ENCODE results near the gene CFHR1. TPM values are rescaled to one million over a fixed set of nuclear protein-coding genes. Genes with fewer than 3 reads are reported as not detected.

Gene CFHR1
- total RNA-seq, 1 experiment from 2014 or later, result 0.34 TPM

DNA sequence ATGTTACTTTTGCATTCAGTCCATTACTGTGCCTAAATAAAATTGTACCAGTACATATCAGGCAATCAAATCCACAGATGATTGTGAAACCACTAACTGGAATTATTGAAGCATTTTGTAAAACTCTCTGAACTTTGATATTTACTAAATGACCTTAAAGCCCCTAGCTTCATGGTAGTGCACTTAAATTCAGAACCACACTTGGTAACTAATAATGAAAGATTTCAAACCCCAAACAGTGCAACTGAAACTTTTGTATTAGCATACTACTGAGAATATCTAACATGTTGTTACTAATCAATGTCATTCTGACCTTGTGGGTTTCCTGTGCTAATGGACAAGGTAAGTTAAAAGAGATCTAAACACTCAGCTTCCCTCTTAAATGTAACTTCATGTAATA, 44.9 kb upstream of the CFHR1 start, which contains the start of gene CFHR3:
CFHR3 (plus strand) TSS at position 238 of the 400 bp plus-strand sequence; CDS start at position 285, 47 bp downstream.
- Histone ChIP-seq H3K27ac (ENCODE audit: low read depth, low read length) (no peak within 1 kb of the TSS), H3K79me2 (ENCODE audit: insufficient read depth, low read length) (no peaks in the 10 kb centered on the region), H3K4me2 (ENCODE audit: low read length) (no peak within 1 kb of the TSS), H3K27me3 (ENCODE audit: insufficient read depth, low read length) (no peaks in the 10 kb centered on the region), H4K20me1 (ENCODE audit: insufficient read depth) (no peaks in the 10 kb centered on the region), H3K4me3 (replicated peaks in 1 of 2; ENCODE audit: low read depth in 1 of 2, low read length in 2 of 2) (no peak within 1 kb of the TSS), H3K9me2 (ENCODE audit: insufficient read depth) (no peaks in the 10 kb centered on the region), H2AFZ (ENCODE audit: low read depth, low read length, poor library complexity, severe bottlenecking) (no peak within 1 kb of the TSS), H3K36me3 (ENCODE audit: control insufficient read depth in 1 of 2, insufficient read depth in 2 of 2, low read length in 2 of 2) (no peaks in the 10 kb centered on the region), H3K4me1 (ENCODE audit: control insufficient read depth in 1 of 2, insufficient read depth in 2 of 2, low read length in 2 of 2) (no peaks in the 10 kb centered on the region), H3K9me3 (ENCODE audit: control insufficient read depth in 1 of 2, insufficient read depth in 1 of 2, low read depth in 1 of 2, low read length in 2 of 2) (no peaks in the 10 kb centered on the region), H3K9ac (ENCODE audit: low read length) (no peak within 1 kb of the TSS)
- no TSS peak for BruUV-seq (replicated peaks)
- intact Hi-C loops (cut with micrococcal nuclease), result no loop called here
- ChIA-PET POLR2A (no interaction called here), CTCF (no interaction called here), RAD21 (ENCODE audit: low non-redundant PET in 1 of 2, low total read pairs in 2 of 2, uncharacterized antibody in 2 of 2, unreplicated experiment in 2 of 2) (no interaction called here)
- TF ChIP-seq, protein P1, sequence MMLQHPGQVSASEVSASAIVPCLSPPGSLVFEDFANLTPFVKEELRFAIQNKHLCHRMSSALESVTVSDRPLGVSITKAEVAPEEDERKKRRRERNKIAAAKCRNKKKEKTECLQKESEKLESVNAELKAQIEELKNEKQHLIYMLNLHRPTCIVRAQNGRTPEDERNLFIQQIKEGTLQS (IDR thresholded peaks at IDR 0.05), result no peak
- TF ChIP-seq, protein P2, sequence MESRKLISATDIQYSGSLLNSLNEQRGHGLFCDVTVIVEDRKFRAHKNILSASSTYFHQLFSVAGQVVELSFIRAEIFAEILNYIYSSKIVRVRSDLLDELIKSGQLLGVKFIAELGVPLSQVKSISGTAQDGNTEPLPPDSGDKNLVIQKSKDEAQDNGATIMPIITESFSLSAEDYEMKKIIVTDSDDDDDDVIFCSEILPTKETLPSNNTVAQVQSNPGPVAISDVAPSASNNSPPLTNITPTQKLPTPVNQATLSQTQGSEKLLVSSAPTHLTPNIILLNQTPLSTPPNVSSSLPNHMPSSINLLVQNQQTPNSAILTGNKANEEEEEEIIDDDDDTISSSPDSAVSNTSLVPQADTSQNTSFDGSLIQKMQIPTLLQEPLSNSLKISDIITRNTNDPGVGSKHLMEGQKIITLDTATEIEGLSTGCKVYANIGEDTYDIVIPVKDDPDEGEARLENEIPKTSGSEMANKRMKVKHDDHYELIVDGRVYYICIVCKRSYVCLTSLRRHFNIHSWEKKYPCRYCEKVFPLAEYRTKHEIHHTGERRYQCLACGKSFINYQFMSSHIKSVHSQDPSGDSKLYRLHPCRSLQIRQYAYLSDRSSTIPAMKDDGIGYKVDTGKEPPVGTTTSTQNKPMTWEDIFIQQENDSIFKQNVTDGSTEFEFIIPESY (IDR thresholded peaks at IDR 0.05; ENCODE audit: extremely low read depth, insufficient replicate concordance, low read length), result no peak
- TF ChIP-seq CEBPB (IDR thresholded peaks at IDR 0.05; ENCODE audit: low read depth) (no peak), POLR2AphosphoS5 (IDR thresholded peaks at IDR 0.05; ENCODE audit: low read depth, low read length) (no peak), POLR2A (IDR thresholded peaks at IDR 0.05; ENCODE audit: borderline replicate concordance, extremely low read depth, insufficient read depth, insufficient read length) (no peak), SP1 (IDR thresholded peaks at IDR 0.05; ENCODE audit: low read depth) (no peak), SRF (IDR thresholded peaks at IDR 0.05; ENCODE audit: low read depth) (no peak), JUND (IDR thresholded peaks at IDR 0.05) (no peak), EGR1 (IDR thresholded peaks at IDR 0.05; ENCODE audit: low read depth) (no peak), ZNF274 (IDR thresholded peaks at IDR 0.05; ENCODE audit: low read depth, low read length) (no peak)
- ATAC-seq, result no peak
- DNase-seq (ENCODE audit: low read depth, low spot score), result no peak

Measured in HCT116 (cell line).